SKM-1 (cell line): ENCODE results near the gene XRCC4.
A peak's percentile ranks its signal among the peaks of the same experiment; 100 is the strongest.

Experiments
- DNase-seq: peaks from one replicate; lab custom pipeline; 2025; ENCODE audit not compliant: unreplicated experiment; lab: John Stamatoyannopoulos, UW

XRCC4 gene

GRCh38 chr5:83069096-83069799 is 8.1 kb upstream of the XRCC4 start:
- no peak for DNase-seq

GRCh38 chr5:83071286-83072051 is 5.9 kb upstream of the XRCC4 start:
- no peak for DNase-seq

GRCh38 chr5:83072966-83073365 is 4.4 kb upstream of the XRCC4 start:
- no peak for DNase-seq

GRCh38 chr5:83077662-83078261 is 415 bp downstream of the XRCC4 start:
- DNase-seq, result peak; percentile 76

GRCh38 chr5:83082750-83083149 is 5.4 kb downstream of the XRCC4 start:
- no peak for DNase-seq

GRCh38 chr5:83084336-83084735 is 7.0 kb downstream of the XRCC4 start:
- no peak for DNase-seq

GRCh38 chr5:83085106-83085505 is 7.8 kb downstream of the XRCC4 start:
- no peak for DNase-seq

- DNase-seq, result no peak
Measured at GRCh38 chr5:83090169-83090568, 12.8 kb downstream of the XRCC4 start.

GRCh38 chr5:83092619-83093018 is 15.3 kb downstream of the XRCC4 start:
- no peak for DNase-seq

- DNase-seq, result no peak
Measured at GRCh38 chr5:83093692-83094091, 16.3 kb downstream of the XRCC4 start.

GRCh38 chr5:83095163-83095956 is 18.0 kb downstream of the XRCC4 start:
- DNase-seq, result no peak

GRCh38 chr5:83095957-83096539 is 18.7 kb downstream of the XRCC4 start:
- DNase-seq, result no peak

GRCh38 chr5:83096660-83097339 is 19.5 kb downstream of the XRCC4 start:
- no peak for DNase-seq

GRCh38 chr5:83097689-83098231 is 20.4 kb downstream of the XRCC4 start:
- no peak for DNase-seq

- no peak for DNase-seq
Measured at GRCh38 chr5:83099001-83099400, 21.7 kb downstream of the XRCC4 start.

GRCh38 chr5:83099445-83099844 is 22.1 kb downstream of the XRCC4 start:
- DNase-seq, result no peak

- no peak for DNase-seq
Measured at GRCh38 chr5:83101514-83101913, 24.2 kb downstream of the XRCC4 start.

GRCh38 chr5:83102364-83102980 is 25.1 kb downstream of the XRCC4 start:
- no peak for DNase-seq

- no peak for DNase-seq
Measured at GRCh38 chr5:83104021-83104420, 26.7 kb downstream of the XRCC4 start.
